ENCODE measurements around the gene GALNT13.
"Not testable (repeated sequence)": the region's sequence is repeated elsewhere in the genome, so short reads cannot be mapped to it uniquely, and the experiment has no call there.

The GALNT13 gene

GRCh38 chr2:154449951-154450658 lies 578.4 kb downstream of the GALNT13 start:
- Mint-ChIP-seq H3K9me3 (no peaks in the 10 kb centered on the region), H3K4me1 (ENCODE audit: low read depth) (peaks cover 5% of the 10 kb centered on the region), H3K36me3 (ENCODE audit: low read depth) (no peaks in the 10 kb centered on the region), H3K27me3 (no peaks in the 10 kb centered on the region), H3K27ac (no peak overlapping the region), H3K4me3 (no peak overlapping the region)

- H3K27me3 Mint-ChIP-seq: no peaks in the 10 kb centered on the region
- peaks cover 15% of the 10 kb centered on the region for H3K4me1 Mint-ChIP-seq (ENCODE audit: low read depth)
- H3K9me3 Mint-ChIP-seq: no peaks in the 10 kb centered on the region
- H3K36me3 Mint-ChIP-seq (ENCODE audit: low read depth): no peaks in the 10 kb centered on the region
- no peak overlapping the region for H3K4me3 Mint-ChIP-seq
- H3K27ac Mint-ChIP-seq: no peak overlapping the region
Measured at GRCh38 chr2:154452471-154452870, 580.7 kb downstream of the GALNT13 start.

GRCh38 chr2:154452906-154453493 lies 581.3 kb downstream of the GALNT13 start:
- Mint-ChIP-seq H3K36me3 (ENCODE audit: low read depth) (no peaks in the 10 kb centered on the region), H3K4me1 (ENCODE audit: low read depth) (peaks cover 15% of the 10 kb centered on the region), H3K27ac (no peak overlapping the region), H3K27me3 (no peaks in the 10 kb centered on the region), H3K9me3 (peaks cover 2% of the 10 kb centered on the region), H3K4me3 (no peak overlapping the region)

GRCh38 chr2:154455166-154455565 lies 583.4 kb downstream of the GALNT13 start:
- Mint-ChIP-seq H3K4me3 (no peak overlapping the region), H3K4me1 (ENCODE audit: low read depth) (peaks cover 15% of the 10 kb centered on the region), H3K9me3 (peaks cover 4% of the 10 kb centered on the region), H3K36me3 (ENCODE audit: low read depth) (no peaks in the 10 kb centered on the region), H3K27ac (no peak overlapping the region), H3K27me3 (no peaks in the 10 kb centered on the region)

GRCh38 chr2:154455866-154456265 lies 584.1 kb downstream of the GALNT13 start:
- no peak overlapping the region for H3K4me3 Mint-ChIP-seq
- H3K27me3 Mint-ChIP-seq: no peaks in the 10 kb centered on the region
- no peak overlapping the region for H3K27ac Mint-ChIP-seq
- peaks cover 4% of the 10 kb centered on the region for H3K9me3 Mint-ChIP-seq
- peaks cover 15% of the 10 kb centered on the region for H3K4me1 Mint-ChIP-seq (ENCODE audit: low read depth)
- H3K36me3 Mint-ChIP-seq (ENCODE audit: low read depth): no peaks in the 10 kb centered on the region

- Mint-ChIP-seq H3K9me3 (peaks cover 4% of the 10 kb centered on the region), H3K27me3 (no peaks in the 10 kb centered on the region), H3K36me3 (ENCODE audit: low read depth) (no peaks in the 10 kb centered on the region), H3K4me3 (no peak overlapping the region), H3K27ac (no peak overlapping the region), H3K4me1 (ENCODE audit: low read depth) (peaks cover 15% of the 10 kb centered on the region)
Measured at GRCh38 chr2:154457286-154457685, 585.6 kb downstream of the GALNT13 start.

- Mint-ChIP-seq H3K36me3 (ENCODE audit: low read depth) (no peaks in the 10 kb centered on the region), H3K27me3 (no peaks in the 10 kb centered on the region), H3K27ac (no peak overlapping the region), H3K9me3 (peaks cover 4% of the 10 kb centered on the region), H3K4me1 (ENCODE audit: low read depth) (peaks cover 10% of the 10 kb centered on the region), H3K4me3 (no peak overlapping the region)
Measured at GRCh38 chr2:154459286-154459685, 587.6 kb downstream of the GALNT13 start.

- no peaks in the 10 kb centered on the region for H3K36me3 Mint-ChIP-seq (ENCODE audit: low read depth)
- H3K4me1 Mint-ChIP-seq (ENCODE audit: low read depth): no peaks in the 10 kb centered on the region
- H3K27ac Mint-ChIP-seq: no peak overlapping the region
- H3K4me3 Mint-ChIP-seq: no peak overlapping the region
- H3K27me3 Mint-ChIP-seq: no peaks in the 10 kb centered on the region
- peaks cover 4% of the 10 kb centered on the region for H3K9me3 Mint-ChIP-seq
Measured at GRCh38 chr2:154462634-154463033, 590.9 kb downstream of the GALNT13 start.

GRCh38 chr2:154466226-154466625 lies 594.5 kb downstream of the GALNT13 start:
- H3K4me1 Mint-ChIP-seq (ENCODE audit: low read depth): no peaks in the 10 kb centered on the region
- no peak overlapping the region for H3K4me3 Mint-ChIP-seq
- H3K27ac Mint-ChIP-seq: no peak overlapping the region
- no peaks in the 10 kb centered on the region for H3K27me3 Mint-ChIP-seq
- H3K9me3 Mint-ChIP-seq: peaks cover 3% of the 10 kb centered on the region
- no peaks in the 10 kb centered on the region for H3K36me3 Mint-ChIP-seq (ENCODE audit: low read depth)

GRCh38 chr2:154470376-154470775 lies 598.7 kb downstream of the GALNT13 start:
- Mint-ChIP-seq H3K4me3 (no peak overlapping the region), H3K4me1 (ENCODE audit: low read depth) (no peaks in the 10 kb centered on the region), H3K9me3 (peaks cover 3% of the 10 kb centered on the region), H3K27me3 (no peaks in the 10 kb centered on the region), H3K27ac (no peak overlapping the region), H3K36me3 (ENCODE audit: low read depth) (no peaks in the 10 kb centered on the region)

- not testable (repeated sequence) for H3K9me3 Mint-ChIP-seq; H3K4me1 Mint-ChIP-seq (ENCODE audit: low read depth); H3K27me3 Mint-ChIP-seq; H3K27ac Mint-ChIP-seq; H3K36me3 Mint-ChIP-seq (ENCODE audit: low read depth); H3K4me3 Mint-ChIP-seq
Measured at GRCh38 chr2:154471492-154471891, 599.8 kb downstream of the GALNT13 start.

GRCh38 chr2:154477319-154477718 lies 605.6 kb downstream of the GALNT13 start:
- H3K4me3 Mint-ChIP-seq: no peak overlapping the region
- no peak overlapping the region for H3K27ac Mint-ChIP-seq
- H3K27me3 Mint-ChIP-seq: no peaks in the 10 kb centered on the region
- peaks cover 4% of the 10 kb centered on the region for H3K9me3 Mint-ChIP-seq
- no peaks in the 10 kb centered on the region for H3K4me1 Mint-ChIP-seq (ENCODE audit: low read depth)
- H3K36me3 Mint-ChIP-seq (ENCODE audit: low read depth): no peaks in the 10 kb centered on the region

- no peaks in the 10 kb centered on the region for H3K27me3 Mint-ChIP-seq
- peaks cover 3% of the 10 kb centered on the region for H3K9me3 Mint-ChIP-seq
- no peaks in the 10 kb centered on the region for H3K36me3 Mint-ChIP-seq (ENCODE audit: low read depth)
- no peak overlapping the region for H3K27ac Mint-ChIP-seq
- H3K4me1 Mint-ChIP-seq (ENCODE audit: low read depth): no peaks in the 10 kb centered on the region
- no peak overlapping the region for H3K4me3 Mint-ChIP-seq
Measured at GRCh38 chr2:154480521-154480920, 608.8 kb downstream of the GALNT13 start.

GRCh38 chr2:154481336-154481735 lies 609.6 kb downstream of the GALNT13 start:
- Mint-ChIP-seq H3K4me1 (ENCODE audit: low read depth) (no peaks in the 10 kb centered on the region), H3K9me3 (no peaks in the 10 kb centered on the region), H3K4me3 (no peak overlapping the region), H3K27me3 (no peaks in the 10 kb centered on the region), H3K27ac (no peak overlapping the region), H3K36me3 (ENCODE audit: low read depth) (no peaks in the 10 kb centered on the region)

- no peak overlapping the region for H3K27ac Mint-ChIP-seq
- H3K9me3 Mint-ChIP-seq: peaks cover 4% of the 10 kb centered on the region
- H3K4me1 Mint-ChIP-seq (ENCODE audit: low read depth): no peaks in the 10 kb centered on the region
- no peak overlapping the region for H3K4me3 Mint-ChIP-seq
- no peaks in the 10 kb centered on the region for H3K36me3 Mint-ChIP-seq (ENCODE audit: low read depth)
- H3K27me3 Mint-ChIP-seq: no peaks in the 10 kb centered on the region
Measured at GRCh38 chr2:154484338-154485099, 612.8 kb downstream of the GALNT13 start.
